GM10248 (cell line): ENCODE measurements around the gene MORN5.

ENCODE experiments used
- CTCF ChIA-PET: fragments of 300-600 bp; sonication (Branson Sonifier 250); formaldehyde crosslinking; extraction: SDS; loops from one replicate; lab custom pipeline; 2021; ENCODE audit warnings: antibody characterized with exemption; lab: Yijun Ruan, JAX
- POLR2A ChIA-PET: fragments of 350-650 bp; sonication (Branson Sonifier 250); formaldehyde crosslinking; extraction: SDS; loops from one replicate; lab custom pipeline; 2020; ENCODE audit warnings: antibody characterized with exemption; lab: Yijun Ruan, JAX
- DNase-seq: peaks from one replicate; pipeline ENCODE4 v3.0.0; 2012; ENCODE audit errors: extremely low spot score
- TF ChIP-seq, protein P1 (sequence below): IDR thresholded peaks from 2 replicates; pipeline ENCODE4 v1.5.1; 2012; ENCODE audit warnings: mild to moderate bottlenecking, low read depth; ENCODE audit errors: extremely low read depth, missing control alignments, control extremely low read depth

The MORN5 gene

GRCh38 chr9:122133263-122133983 lies 26.3 kb upstream of the MORN5 start:
- CTCF ChIA-PET, result interaction anchor here (1.2 to 10.5 kb wide), 8 partner anchors 10 to 675 kb away, joined by 3 to 92 read pairs (median 4); no protein-coding TSS in a partner anchor

DNA sequence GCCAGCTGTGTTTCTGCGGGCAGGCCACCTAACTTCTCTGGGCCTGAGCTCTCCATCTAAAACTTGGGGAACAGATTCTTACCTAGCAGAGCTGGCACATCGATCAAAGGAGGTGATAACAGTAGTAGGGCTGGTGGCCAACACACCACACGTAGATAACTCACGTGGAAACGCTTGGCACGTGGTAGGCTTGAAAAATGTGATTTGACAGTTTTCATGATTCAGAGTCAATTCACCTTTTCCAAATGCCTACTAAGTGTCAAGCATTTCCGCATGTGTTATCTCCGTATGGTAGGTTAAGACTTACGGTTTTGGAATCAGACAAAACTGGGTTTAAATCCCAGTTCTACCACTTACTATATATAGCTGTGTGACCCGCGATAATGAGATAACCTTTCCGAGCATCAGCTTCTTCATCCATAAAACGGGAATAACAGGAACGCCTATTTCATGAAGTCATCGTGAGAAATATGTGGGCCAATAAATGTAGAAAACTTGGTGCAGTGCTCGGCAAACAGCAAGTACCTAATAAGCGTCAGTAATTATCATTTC lies 25.6 kb upstream of the MORN5 start:
- ChIA-PET POLR2A (no interaction called here), CTCF (interaction anchor here (1.4 to 10.5 kb wide), 7 partner anchors 11 to 675 kb away, joined by 3 to 92 read pairs (median 5); no protein-coding TSS in a partner anchor)
- no peak for DNase-seq
- TF ChIP-seq, protein P1, sequence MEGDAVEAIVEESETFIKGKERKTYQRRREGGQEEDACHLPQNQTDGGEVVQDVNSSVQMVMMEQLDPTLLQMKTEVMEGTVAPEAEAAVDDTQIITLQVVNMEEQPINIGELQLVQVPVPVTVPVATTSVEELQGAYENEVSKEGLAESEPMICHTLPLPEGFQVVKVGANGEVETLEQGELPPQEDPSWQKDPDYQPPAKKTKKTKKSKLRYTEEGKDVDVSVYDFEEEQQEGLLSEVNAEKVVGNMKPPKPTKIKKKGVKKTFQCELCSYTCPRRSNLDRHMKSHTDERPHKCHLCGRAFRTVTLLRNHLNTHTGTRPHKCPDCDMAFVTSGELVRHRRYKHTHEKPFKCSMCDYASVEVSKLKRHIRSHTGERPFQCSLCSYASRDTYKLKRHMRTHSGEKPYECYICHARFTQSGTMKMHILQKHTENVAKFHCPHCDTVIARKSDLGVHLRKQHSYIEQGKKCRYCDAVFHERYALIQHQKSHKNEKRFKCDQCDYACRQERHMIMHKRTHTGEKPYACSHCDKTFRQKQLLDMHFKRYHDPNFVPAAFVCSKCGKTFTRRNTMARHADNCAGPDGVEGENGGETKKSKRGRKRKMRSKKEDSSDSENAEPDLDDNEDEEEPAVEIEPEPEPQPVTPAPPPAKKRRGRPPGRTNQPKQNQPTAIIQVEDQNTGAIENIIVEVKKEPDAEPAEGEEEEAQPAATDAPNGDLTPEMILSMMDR, result no peak

More at GRCh38 chr9:122133263-122133983, 26.3 kb upstream of the MORN5 start:
- POLR2A ChIA-PET, result no interaction called here
- TF ChIP-seq, protein P1, result no peak
- DNase-seq, result no peak

GRCh38 chr9:122134822-122135528 lies 24.7 kb upstream of the MORN5 start:
- DNase-seq, result no peak
- CTCF ChIA-PET, result interaction anchor here (1.0 to 10.5 kb wide), 7 partner anchors 10 to 674 kb away, joined by 3 to 92 read pairs (median 7); partner anchors contain the start of gene NDUFA8
- POLR2A ChIA-PET, result no interaction called here
- TF ChIP-seq, protein P1, result no peak

DNA sequence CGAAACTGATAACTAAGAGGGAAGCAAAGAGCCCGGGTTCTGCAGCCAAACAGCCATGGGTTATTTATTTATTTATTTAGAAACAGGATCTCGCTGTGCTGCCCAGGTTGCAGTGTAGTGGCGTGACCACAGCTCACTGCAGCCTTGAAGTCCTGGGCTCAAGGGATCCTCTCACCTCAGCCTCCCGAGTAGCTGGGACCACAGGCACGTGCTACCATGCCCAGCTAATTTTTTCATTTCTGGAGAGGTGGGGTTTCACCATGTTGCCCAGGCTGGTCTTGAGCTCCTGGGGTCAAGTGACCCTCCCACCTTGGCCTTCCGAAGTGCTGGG lies 24.2 kb upstream of the MORN5 start:
- CTCF ChIA-PET, result interaction anchor here (1.0 to 10.5 kb wide), 4 partner anchors 9 to 215 kb away, joined by 3 to 92 read pairs (median 8); partner anchors contain the start of gene NDUFA8
- POLR2A ChIA-PET, result no interaction called here
- DNase-seq, result no peak
- TF ChIP-seq, protein P1, result no peak

DNA sequence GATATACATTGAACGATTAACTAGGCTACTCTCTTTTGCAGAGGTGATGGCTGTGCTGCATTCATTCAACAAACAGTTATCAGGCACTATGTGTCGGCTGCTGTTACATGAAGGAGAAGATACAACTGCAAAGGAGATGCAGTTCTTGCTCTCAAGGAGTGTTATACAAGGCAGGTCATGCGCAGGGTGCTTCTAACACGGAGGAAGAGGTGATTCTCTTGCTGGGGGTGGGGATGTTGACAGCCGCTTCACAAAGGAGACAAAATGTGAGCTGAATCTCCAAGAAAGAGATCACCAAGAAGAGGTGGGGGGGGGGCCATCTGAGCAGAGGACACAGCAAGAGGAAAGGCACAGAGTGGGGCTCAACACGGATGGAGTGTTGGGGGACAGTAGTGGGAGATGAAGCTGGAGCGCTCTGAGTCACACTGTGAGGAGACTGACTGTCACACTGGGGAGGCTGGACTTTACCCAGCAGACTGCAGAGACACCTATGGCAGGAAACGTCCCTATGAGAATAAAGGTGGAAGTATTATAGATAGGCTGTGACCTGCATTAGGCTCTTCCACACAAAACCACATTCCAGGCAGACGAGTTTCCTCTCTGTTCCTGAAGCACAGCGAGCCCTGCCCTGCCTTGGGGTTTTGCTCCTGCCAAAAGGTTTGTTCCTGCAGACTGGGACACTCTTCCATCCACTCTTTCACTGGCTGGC lies 21.0 kb upstream of the MORN5 start:
- TF ChIP-seq, protein P1, result no peak
- POLR2A ChIA-PET, result no interaction called here
- CTCF ChIA-PET, result interaction anchor here (0.6 to 10.5 kb wide), 5 partner anchors 10 to 215 kb away, joined by 3 to 92 read pairs (median 4); no protein-coding TSS in a partner anchor

More for the DNA sequence above, 21.0 kb upstream of the MORN5 start:
- no peak for DNase-seq
